CD14-positive monocyte (primary cell): ENCODE measurements around the gene MPRIP. TPM values are rescaled to one million over a fixed set of nuclear protein-coding genes. Genes with fewer than 3 reads are reported as not detected.
A peak's percentile ranks its signal among the peaks of the same experiment; 100 is the strongest.

ENCODE experiments used
- DNase-seq, 3 donors: peaks; one replicate each; pipeline ENCODE4 v3.0.0-alpha.2; 2011 to 2022
- H2AFZ ChIP-seq: 2 replicates; pipeline ENCODE4 v1.6.0; 2012; ENCODE audit warnings: mild to moderate bottlenecking, low read depth, low read length, inconsistent platforms; ENCODE audit not compliant: insufficient read depth, poor library complexity, severe bottlenecking
- H3K27ac ChIP-seq, 2 donors: 1 replicate in 1 of 2; 2 replicates in 1 of 2; pipeline ENCODE4 v1.5.1; 2012 to 2013; ENCODE audit warnings: low read length in 2 of 2, control low read depth in 1 of 2, inconsistent platforms in 1 of 2, low read depth in 1 of 2, mild to moderate bottlenecking in 1 of 2
- H3K27me3 ChIP-seq, 2 donors: one replicate each; pipeline versions ENCODE4 v1.6.0 to v1.6.1; 2011 to 2013; ENCODE audit warnings: low read length in 2 of 2; ENCODE audit not compliant: control insufficient read depth in 2 of 2, insufficient read depth in 2 of 2
- H3K36me3 ChIP-seq, 2 donors: replicated peaks in 1 of 2; 1 replicate in 1 of 2; 2 replicates in 1 of 2; pipeline versions ENCODE4 v1.5.1 to v1.6.1; 2012 to 2013; ENCODE audit warnings: low read length in 2 of 2, control low read depth in 1 of 2, inconsistent platforms in 1 of 2, mild to moderate bottlenecking in 1 of 2; ENCODE audit not compliant: insufficient read depth in 2 of 2, control insufficient read depth in 1 of 2
- H3K4me1 ChIP-seq, 2 donors: 1 replicate in 1 of 2; 2 replicates in 1 of 2; pipeline versions ENCODE4 v1.5.1 to v1.6.1; 2012 to 2013; ENCODE audit warnings: low read length in 2 of 2, control low read depth in 1 of 2, inconsistent platforms in 1 of 2, mild to moderate bottlenecking in 1 of 2, moderate library complexity in 1 of 2; ENCODE audit not compliant: insufficient read depth in 2 of 2, control insufficient read depth in 1 of 2
- H3K4me2 ChIP-seq: replicated peaks from 2 replicates; pipeline ENCODE3; 2012; ENCODE audit warnings: low read length, moderate library complexity, mild to moderate bottlenecking; ENCODE audit not compliant: poor library complexity, severe bottlenecking; ENCODE audit errors: extremely low read depth
- H3K4me3 ChIP-seq, 3 experiments: fragments of 200-600 bp in 1 of 3; sonication (generic) in 1 of 3; replicated peaks in 1 of 3; 1 replicate in 2 of 3; 2 replicates in 1 of 3; pipeline ENCODE4 v1.5.1; 2011 to 2013; ENCODE audit warnings: low read length in 3 of 3, mild to moderate bottlenecking in 3 of 3, control low read depth in 2 of 3, low read depth in 2 of 3, inconsistent platforms in 1 of 3, moderate library complexity in 1 of 3
- H3K79me2 ChIP-seq: 2 replicates; pipeline ENCODE4 v1.6.0; 2012; ENCODE audit warnings: mild to moderate bottlenecking, control low read depth, inconsistent platforms, low read length, moderate library complexity; ENCODE audit not compliant: insufficient read depth
- H3K9ac ChIP-seq: 2 replicates; pipeline ENCODE4 v1.6.0; 2017; ENCODE audit warnings: low read length, mild to moderate bottlenecking; ENCODE audit not compliant: insufficient read depth, poor library complexity, severe bottlenecking
- H3K9me3 ChIP-seq, 2 donors: replicated peaks in 1 of 2; 1 replicate in 1 of 2; 2 replicates in 1 of 2; pipeline versions ENCODE4 v1.5.1 to v1.6.1; 2012 to 2013; ENCODE audit warnings: low read length in 2 of 2, control low read depth in 1 of 2; ENCODE audit not compliant: control insufficient read depth in 1 of 2, insufficient read depth in 1 of 2
- H4K20me1 ChIP-seq: 2 replicates; pipeline ENCODE4 v1.6.0; 2012; ENCODE audit warnings: mild to moderate bottlenecking, low read length, control low read depth, moderate library complexity; ENCODE audit not compliant: insufficient read depth
- H3K27ac Mint-ChIP-seq, 7 donors: one replicate each; pipeline ENCODE4 v1.8.0; 2020; ENCODE audit warnings: mild to moderate bottlenecking in 7 of 7, mixed read lengths in 7 of 7, moderate library complexity in 6 of 7, inconsistent platforms in 2 of 7
- H3K27me3 Mint-ChIP-seq, 3 donors: one replicate each; pipeline ENCODE4 v1.8.0; 2021 to 2022; ENCODE audit warnings: low read depth in 3 of 3, mild to moderate bottlenecking in 3 of 3, mixed read lengths in 3 of 3, moderate library complexity in 3 of 3, inconsistent platforms in 1 of 3
- H3K36me3 Mint-ChIP-seq, 2 donors: one replicate each; pipeline ENCODE4 v1.8.0; 2020; ENCODE audit warnings: mixed read lengths in 2 of 2, inconsistent platforms in 1 of 2, mild to moderate bottlenecking in 1 of 2
- H3K4me1 Mint-ChIP-seq: one replicate; pipeline ENCODE4 v1.8.0; 2020; ENCODE audit warnings: mild to moderate bottlenecking, mixed read lengths
- H3K4me3 Mint-ChIP-seq, 2 donors: one replicate each; pipeline ENCODE4 v1.8.0; 2020; ENCODE audit warnings: mild to moderate bottlenecking in 2 of 2, mixed read lengths in 2 of 2, moderate library complexity in 1 of 2
- H3K9me3 Mint-ChIP-seq, 7 donors: one replicate each; pipeline ENCODE4 v1.8.0; 2020 to 2022; ENCODE audit warnings: mixed read lengths in 7 of 7, mild to moderate bottlenecking in 6 of 7, moderate library complexity in 6 of 7, inconsistent platforms in 2 of 7
- WGBS: methylation state at CpG from one replicate; pipeline ENCODE4 v1.1.5; 2013; ENCODE audit warnings: missing lambda C conversion rate; ENCODE audit not compliant: insufficient coverage; 5-methylcytosine and 5-hydroxymethylcytosine counted together
- intact Hi-C, 2 donors: fragments of 100-400 bp; cut with micrococcal nuclease; formaldehyde crosslinking; loops; one replicate each; pipeline versions ENCODE4 v1.15.0 to v1.15.1; 2023
- polyA plus RNA-seq, 3 donors: library from polyadenylated mRNA; depleted of rRNA in 1 of 3; unstranded in 2 of 3; stranded (reverse) in 1 of 3; fragments of 300-500 nt in 2 of 3; fragments of >200 nt in 1 of 3; fragmentation: Illumina TruSeq in 2 of 3; gene quantifications; 1 replicate in 2 of 3; 2 replicates in 1 of 3; pipeline ENCODE4 v1.2.3, GENCODE V29; 2012 to 2021
- TF ChIP-seq, protein P1 (sequence below): fragments of 200-600 bp; IDR thresholded peaks from one replicate; pipeline ENCODE4 v1.8.0; 2022; ENCODE audit warnings: antibody characterized with exemption, mild to moderate bottlenecking

The MPRIP gene
- polyA plus RNA-seq, 3 donors = 2.0 to 48.7 (median 2.5) TPM

DNA sequence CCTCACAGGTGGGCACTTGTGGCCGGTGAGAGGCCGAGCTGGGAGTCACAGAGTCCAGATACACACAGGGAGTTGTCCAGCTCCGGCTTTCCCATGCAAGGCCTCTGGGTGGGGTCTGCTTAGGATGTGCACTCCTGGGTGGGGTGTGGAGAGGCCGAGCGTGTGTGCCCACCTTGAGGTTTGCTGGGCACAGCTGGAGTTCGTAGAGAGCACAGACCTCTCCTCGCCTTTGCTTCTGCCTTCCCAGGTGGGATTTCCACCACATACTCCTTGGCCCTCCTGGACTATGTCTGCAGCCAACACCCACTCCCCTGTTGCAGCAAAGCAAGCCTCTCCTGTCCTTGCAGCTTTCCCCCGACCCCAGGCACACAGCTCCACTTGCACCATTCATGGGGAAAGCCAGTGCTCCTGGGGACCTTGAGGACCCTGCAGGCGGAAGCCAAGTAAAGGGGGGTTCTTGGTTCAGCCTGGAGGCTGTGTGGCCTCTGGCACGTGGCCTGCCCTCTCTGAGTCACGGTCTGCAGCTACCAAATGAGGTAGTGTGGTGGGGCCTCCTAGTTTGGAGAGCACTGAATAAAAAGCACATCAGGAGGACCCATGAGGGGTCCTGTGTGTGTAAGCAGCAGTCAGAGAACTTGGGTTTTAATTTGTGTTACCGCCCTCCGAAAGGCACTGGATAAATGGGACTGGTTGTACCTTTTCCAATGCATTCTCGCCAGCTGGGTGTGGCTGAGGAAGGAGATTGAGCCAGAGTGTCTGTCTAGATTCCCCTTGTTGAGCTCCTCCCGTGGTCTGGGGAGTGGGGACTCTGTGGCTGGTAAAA, 31.5 kb downstream of the MPRIP start:
- Mint-ChIP-seq H3K9me3 (no peaks in the 10 kb centered on the region), H3K27ac (peak overlapping the region in 2 of 7 donors; percentile 9 to 47), H3K36me3 (peaks cover 49% of the 10 kb centered on the region in 2 donors), H3K4me1 (peaks cover 10% of the 10 kb centered on the region), H3K27me3 (peaks cover 0 to 3% (median 0%) of the 10 kb centered on the region in 3 donors), H3K4me3 (no peak overlapping the region)
- 95% methylated on average over 5 of the region's 15 CpGs for WGBS
- H3K4me3 ChIP-seq = no peak overlapping the region
- no peaks in the 10 kb centered on the region for H3K9me3 ChIP-seq
- H3K27ac ChIP-seq = no peak overlapping the region
- H4K20me1 ChIP-seq = peaks cover 74% of the 10 kb centered on the region
- H3K27me3 ChIP-seq = no peaks in the 10 kb centered on the region
- TF ChIP-seq, protein P1, sequence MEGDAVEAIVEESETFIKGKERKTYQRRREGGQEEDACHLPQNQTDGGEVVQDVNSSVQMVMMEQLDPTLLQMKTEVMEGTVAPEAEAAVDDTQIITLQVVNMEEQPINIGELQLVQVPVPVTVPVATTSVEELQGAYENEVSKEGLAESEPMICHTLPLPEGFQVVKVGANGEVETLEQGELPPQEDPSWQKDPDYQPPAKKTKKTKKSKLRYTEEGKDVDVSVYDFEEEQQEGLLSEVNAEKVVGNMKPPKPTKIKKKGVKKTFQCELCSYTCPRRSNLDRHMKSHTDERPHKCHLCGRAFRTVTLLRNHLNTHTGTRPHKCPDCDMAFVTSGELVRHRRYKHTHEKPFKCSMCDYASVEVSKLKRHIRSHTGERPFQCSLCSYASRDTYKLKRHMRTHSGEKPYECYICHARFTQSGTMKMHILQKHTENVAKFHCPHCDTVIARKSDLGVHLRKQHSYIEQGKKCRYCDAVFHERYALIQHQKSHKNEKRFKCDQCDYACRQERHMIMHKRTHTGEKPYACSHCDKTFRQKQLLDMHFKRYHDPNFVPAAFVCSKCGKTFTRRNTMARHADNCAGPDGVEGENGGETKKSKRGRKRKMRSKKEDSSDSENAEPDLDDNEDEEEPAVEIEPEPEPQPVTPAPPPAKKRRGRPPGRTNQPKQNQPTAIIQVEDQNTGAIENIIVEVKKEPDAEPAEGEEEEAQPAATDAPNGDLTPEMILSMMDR = no peak
- intact Hi-C loops = no loop called here
- H3K4me1 ChIP-seq = peaks cover 0 to 6% of the 10 kb centered on the region in 2 donors
- no peak overlapping the region for H3K9ac ChIP-seq
- peaks cover 24 to 46% of the 10 kb centered on the region in 2 donors for H3K36me3 ChIP-seq
- no peak for DNase-seq
- no peak overlapping the region for H2AFZ ChIP-seq
- no peak overlapping the region for H3K4me2 ChIP-seq
- H3K79me2 ChIP-seq = peaks cover 38% of the 10 kb centered on the region

DNA sequence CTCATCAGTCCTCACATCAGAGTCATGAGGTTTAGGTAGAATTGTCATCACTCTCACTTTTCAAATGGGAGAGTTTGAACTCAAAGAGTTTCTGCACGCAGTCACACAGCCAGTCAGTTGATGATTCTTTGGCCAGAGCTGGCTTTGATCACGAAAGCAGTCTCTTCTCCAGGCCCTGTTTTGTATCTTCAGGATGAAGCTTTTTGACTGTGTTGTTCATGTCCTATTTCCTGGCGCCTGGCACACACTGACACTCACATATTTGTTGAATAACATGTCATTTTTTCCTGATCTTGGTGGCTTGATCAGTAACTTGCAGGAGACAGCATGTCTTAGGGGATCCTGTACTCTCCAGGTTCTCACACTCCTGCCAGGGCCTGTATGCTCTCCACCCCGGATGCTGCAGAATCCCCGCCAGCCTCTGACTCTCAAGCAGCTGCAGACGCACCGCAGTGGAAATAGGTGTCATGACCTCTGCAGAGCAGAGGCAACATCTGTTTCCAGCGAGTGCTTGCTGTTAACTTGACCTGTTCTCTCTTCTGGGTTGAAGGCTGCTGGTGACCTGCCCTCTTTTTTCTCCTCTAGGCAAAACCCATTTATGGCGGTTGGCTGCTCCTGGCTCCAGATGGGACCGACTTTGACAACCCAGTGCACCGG, 33.0 kb downstream of the MPRIP start:
- H3K9me3 ChIP-seq = no peaks in the 10 kb centered on the region
- peaks cover 8% of the 10 kb centered on the region for H3K4me1 Mint-ChIP-seq
- H3K36me3 Mint-ChIP-seq = peaks cover 55 to 61% of the 10 kb centered on the region in 2 donors
- H3K27me3 ChIP-seq = no peaks in the 10 kb centered on the region
- peaks cover 66% of the 10 kb centered on the region for H4K20me1 ChIP-seq
- H3K79me2 ChIP-seq = peaks cover 31% of the 10 kb centered on the region
- H3K4me3 ChIP-seq = no peak overlapping the region
- no peaks in the 10 kb centered on the region for H3K9me3 Mint-ChIP-seq
- no peak overlapping the region for H3K4me3 Mint-ChIP-seq
- peaks cover 29 to 61% of the 10 kb centered on the region in 2 donors for H3K36me3 ChIP-seq
- TF ChIP-seq, protein P1 = no peak
- WGBS = 86% methylated on average over 10 of the region's 11 CpGs
- peaks cover 0 to 3% (median 0%) of the 10 kb centered on the region in 3 donors for H3K27me3 Mint-ChIP-seq
- no peak overlapping the region for H3K27ac ChIP-seq
- no peak overlapping the region for H3K9ac ChIP-seq
- H3K4me2 ChIP-seq = no peak overlapping the region
- no peak for DNase-seq
- peak overlapping the region in 1 of 7 donors; percentile 47 for H3K27ac Mint-ChIP-seq
- no peak overlapping the region for H2AFZ ChIP-seq
- peaks cover 0 to 6% of the 10 kb centered on the region in 2 donors for H3K4me1 ChIP-seq
- intact Hi-C loops = no loop called here
